SK-N-MC (cell line): ENCODE data around the gene BHLHE23.

Experiments used
- EZH2 ChIP-seq: fragments of 200-600 bp; sonication (generic); IDR thresholded peaks from one replicate; pipeline ENCODE4 v1.6.1; 2017; ENCODE audit warnings: antibody characterized with exemption
- POLR2AphosphoS5 ChIP-seq: IDR thresholded peaks from 2 replicates; pipeline ENCODE4 v1.6.1; 2012; ENCODE audit warnings: mild to moderate bottlenecking, low read depth, low read length, borderline replicate concordance

GRCh38 chr20:62985444-62985778, 21.4 kb downstream of the BHLHE23 start:
- no peak for TF ChIP-seq POLR2AphosphoS5
- no peak for TF ChIP-seq EZH2
